GM06990 (cell line): Measurements from ENCODE around the gene SSR4.

ENCODE experiments used
- DNase-seq: peaks from one replicate; pipeline ENCODE4 v3.0.0-alpha.2; 2011; ENCODE audit not compliant: insufficient read length; ENCODE audit errors: extremely low read depth
- H3K27me3 ChIP-seq: replicated peaks from 2 replicates; pipeline ENCODE4 v1.6.0; 2011; ENCODE audit warnings: low read length; ENCODE audit not compliant: control insufficient read depth, insufficient read depth
- H3K36me3 ChIP-seq: 2 replicates; pipeline ENCODE4 v1.5.1; 2011; ENCODE audit warnings: low read length; ENCODE audit not compliant: control insufficient read depth, insufficient read depth
- H3K4me3 ChIP-seq: replicated peaks from 2 replicates; pipeline ENCODE4 v1.5.1; 2011; ENCODE audit warnings: low read depth, mild to moderate bottlenecking, control low read depth, low read length
- TF ChIP-seq, protein P1 (sequence below): IDR thresholded peaks from 2 replicates; pipeline ENCODE4 v1.5.1; 2011; ENCODE audit warnings: low read length, control low read depth, mild to moderate bottlenecking, inconsistent platforms; ENCODE audit not compliant: insufficient read depth, poor library complexity, severe bottlenecking

The SSR4 gene

DNA sequence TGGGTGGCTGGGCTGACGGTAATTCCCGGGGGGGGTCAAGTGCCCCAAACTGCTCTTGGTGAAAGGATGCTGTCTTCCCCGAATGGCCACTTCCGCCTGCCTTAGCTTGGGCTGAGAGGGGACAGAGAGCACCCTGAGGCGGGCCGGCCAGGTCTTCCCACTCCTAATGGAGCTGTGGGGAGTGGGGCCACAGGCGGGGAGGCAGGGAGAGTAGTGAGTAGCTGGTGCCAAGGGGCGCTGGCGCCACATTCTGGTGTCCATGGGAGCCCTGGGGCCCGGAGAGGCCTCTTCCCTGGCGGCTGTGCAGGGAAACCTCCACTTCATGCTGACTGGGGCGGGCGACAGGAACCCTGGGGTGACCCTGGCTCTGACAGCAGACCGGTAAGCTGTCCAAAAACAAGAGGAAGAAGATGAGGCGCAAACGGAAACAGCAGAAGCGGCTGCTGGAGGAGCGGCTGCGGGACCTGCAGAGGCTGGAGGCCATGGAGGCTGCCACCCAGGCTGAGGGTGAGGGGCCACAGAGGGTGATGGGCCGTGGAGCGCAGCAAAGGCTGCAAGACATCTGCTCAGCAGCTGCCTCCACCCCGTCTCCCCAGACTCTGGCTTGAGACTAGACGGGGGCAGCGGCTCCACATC is 11.0 kb upstream of the SSR4 start:
- Histone ChIP-seq H3K36me3 (no peaks in the 10 kb centered on the region; the same call in none of the 2 replicates), H3K27me3 (no peaks in the 10 kb centered on the region), H3K4me3 (no peak overlapping the region)
- DNase-seq: no peak
- TF ChIP-seq, protein P1, sequence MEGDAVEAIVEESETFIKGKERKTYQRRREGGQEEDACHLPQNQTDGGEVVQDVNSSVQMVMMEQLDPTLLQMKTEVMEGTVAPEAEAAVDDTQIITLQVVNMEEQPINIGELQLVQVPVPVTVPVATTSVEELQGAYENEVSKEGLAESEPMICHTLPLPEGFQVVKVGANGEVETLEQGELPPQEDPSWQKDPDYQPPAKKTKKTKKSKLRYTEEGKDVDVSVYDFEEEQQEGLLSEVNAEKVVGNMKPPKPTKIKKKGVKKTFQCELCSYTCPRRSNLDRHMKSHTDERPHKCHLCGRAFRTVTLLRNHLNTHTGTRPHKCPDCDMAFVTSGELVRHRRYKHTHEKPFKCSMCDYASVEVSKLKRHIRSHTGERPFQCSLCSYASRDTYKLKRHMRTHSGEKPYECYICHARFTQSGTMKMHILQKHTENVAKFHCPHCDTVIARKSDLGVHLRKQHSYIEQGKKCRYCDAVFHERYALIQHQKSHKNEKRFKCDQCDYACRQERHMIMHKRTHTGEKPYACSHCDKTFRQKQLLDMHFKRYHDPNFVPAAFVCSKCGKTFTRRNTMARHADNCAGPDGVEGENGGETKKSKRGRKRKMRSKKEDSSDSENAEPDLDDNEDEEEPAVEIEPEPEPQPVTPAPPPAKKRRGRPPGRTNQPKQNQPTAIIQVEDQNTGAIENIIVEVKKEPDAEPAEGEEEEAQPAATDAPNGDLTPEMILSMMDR: no peak

DNA sequence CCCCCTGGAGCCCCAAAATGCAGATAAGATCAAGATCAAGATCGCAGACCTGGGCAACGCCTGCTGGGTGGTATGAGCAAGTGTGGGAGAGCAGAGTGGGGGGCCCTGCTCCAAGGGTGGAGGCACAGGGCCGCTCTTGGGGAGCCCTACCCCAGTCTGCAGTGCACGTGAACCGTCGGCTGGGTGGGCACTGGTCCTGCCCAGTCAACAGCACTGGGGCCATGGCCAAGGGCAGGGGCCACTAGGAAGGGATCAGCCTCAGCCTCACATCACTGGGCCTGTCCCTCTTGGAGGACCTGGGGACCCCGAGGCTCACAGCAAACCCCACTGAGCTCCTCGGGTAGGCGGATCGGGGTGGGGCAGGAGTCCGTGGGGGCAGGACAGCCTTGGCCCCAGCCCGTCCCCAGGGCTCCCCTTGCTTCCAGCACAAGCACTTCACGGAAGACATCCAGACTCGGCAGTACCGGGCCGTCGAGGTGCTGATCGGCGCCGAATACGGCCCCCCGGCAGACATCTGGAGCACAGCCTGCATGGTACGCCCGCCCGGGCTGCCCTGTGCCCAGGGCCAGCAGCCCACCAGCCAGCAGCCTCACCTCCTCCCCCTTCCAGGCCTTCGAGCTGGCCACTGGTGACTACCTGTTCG is 10.0 kb upstream of the SSR4 start:
- TF ChIP-seq, protein P1: no peak

DNA sequence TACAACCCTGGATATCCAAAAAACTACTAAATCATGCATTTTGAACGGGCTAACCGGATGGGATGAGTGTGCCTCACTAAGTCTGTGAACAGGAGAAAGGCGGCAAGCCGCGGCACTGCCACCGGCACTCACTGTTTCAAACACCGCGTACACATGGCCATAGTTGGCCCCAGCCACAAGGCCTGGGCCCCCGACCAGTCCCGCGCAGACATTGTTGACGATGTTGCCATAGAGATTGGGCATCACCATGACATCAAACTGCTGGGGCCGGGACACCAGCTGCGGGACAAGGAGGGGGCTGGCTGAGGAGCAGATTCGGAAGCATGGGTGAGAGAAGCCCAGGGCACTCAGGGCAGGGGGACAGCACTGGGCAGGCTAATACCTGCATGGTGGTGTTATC is 7.8 kb upstream of the SSR4 start:
- no peak for DNase-seq
- Histone ChIP-seq H3K36me3 (peaks cover 2% of the 10 kb centered on the region), H3K4me3 (no peak overlapping the region), H3K27me3 (no peaks in the 10 kb centered on the region)
- TF ChIP-seq, protein P1: no peak

More for the DNA sequence above, 10.0 kb upstream of the SSR4 start:
- DNase-seq: no peak
- Histone ChIP-seq H3K4me3 (no peak overlapping the region), H3K36me3 (no peaks in the 10 kb centered on the region; the same call in none of the 2 replicates), H3K27me3 (no peaks in the 10 kb centered on the region)

DNA sequence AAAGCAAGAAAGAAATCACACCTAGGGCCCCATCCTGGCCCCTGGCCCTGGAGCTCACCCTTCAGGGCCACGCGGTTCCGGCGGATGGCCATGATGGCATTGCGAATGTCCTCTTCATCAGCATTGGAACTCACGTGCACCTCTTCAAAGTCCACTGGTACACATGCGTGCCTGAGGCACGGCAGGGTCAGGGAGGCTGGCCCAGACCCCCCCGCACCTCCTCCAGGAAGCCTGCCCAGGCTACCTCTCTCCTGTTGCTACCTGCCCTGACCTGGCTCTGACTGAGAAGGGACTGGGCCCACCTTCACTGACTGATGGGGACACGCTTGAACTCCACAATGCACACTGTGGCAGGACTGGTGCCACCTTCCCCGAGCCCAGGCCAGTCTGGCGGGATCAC is 4.8 kb upstream of the SSR4 start:
- H3K4me3 ChIP-seq: no peak overlapping the region
- H3K36me3 ChIP-seq: peaks cover 2% of the 10 kb centered on the region
- TF ChIP-seq, protein P1: no peak
- no peaks in the 10 kb centered on the region for H3K27me3 ChIP-seq
- no peak for DNase-seq

DNA sequence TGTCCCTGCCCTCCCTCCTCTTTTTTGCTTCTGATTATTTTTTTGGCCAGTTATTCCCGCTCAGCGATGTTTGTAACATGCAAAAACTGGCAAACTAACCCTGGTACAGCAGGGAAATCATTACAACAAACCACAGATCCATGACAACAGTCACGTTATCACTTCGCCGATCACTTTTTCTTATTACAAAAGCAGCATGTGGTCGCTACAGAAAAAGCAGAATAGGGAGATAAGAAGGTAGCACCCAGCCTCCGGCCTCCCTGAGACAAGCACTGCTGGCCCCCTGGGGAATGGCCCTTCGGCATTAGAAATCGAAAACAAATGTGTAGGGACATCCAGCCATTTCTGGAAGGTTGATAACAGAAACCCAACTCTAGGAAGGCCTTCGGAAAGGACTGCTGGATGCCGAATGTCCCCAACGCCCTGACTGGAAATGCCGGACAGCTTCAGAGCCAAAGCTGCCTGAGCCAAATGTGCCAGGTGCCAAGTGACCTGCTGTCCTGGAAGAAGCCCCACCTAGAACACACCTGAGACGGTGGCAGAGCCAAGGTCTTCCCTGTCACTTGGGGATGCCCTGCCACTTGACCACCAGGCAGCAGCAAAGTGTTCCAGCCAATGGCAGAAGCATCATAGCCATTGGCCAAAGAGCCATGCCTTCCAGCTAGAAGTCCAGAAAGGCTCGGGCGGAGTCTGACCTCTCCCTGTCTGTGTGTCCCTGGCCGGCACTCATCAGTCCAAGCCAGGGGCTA is 3.2 kb upstream of the SSR4 start:
- Histone ChIP-seq H3K27me3 (no peaks in the 10 kb centered on the region), H3K4me3 (no peak overlapping the region), H3K36me3 (peaks cover 5% of the 10 kb centered on the region)
- no peak for DNase-seq
- TF ChIP-seq, protein P1: no peak
